C4-2B (cell line): Measurements from ENCODE around the gene VGLL4.

ENCODE experiments used
- CTCF ChIP-seq: fragments of 450-650 bp; conservative IDR thresholded peaks from 2 replicates; pipeline ENCODE4 v1.5.1; 2017; ENCODE audit warnings: mild to moderate bottlenecking
- ZFX ChIP-seq: fragments of 450-650 bp; IDR thresholded peaks from 2 replicates; pipeline ENCODE4 v1.6.1; 2017

DNA sequence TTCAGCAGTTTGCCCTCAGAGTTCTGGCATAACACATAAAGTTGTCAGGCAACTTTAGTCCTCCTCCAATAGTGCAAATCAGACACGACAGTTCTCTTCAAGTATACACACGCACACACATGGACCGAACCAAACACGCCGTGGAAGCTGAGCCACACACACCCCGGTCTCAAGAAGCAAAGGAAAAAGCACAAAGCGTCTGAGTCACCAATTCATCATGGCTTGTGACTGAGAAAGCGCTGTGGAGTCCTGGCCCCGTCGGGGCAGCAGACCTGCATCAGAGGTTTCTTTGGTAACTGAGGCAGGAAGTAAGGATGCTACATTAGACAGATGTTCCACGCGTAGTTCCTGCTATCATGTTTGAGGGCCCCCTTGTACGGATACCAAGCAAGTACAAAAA lies 85.7 kb downstream of the VGLL4 start:
- no peak for TF ChIP-seq CTCF
- no peak for TF ChIP-seq ZFX
